ENCODE data around the gene NECAP2.
A peak's percentile ranks its signal among the peaks of the same experiment; 100 is the strongest.
"Not testable (repeated sequence)": the region's sequence is repeated elsewhere in the genome, so short reads cannot be mapped to it uniquely, and the experiment has no call there.

Gene NECAP2

GRCh38 chr1:16461681-16462080 is 21.2 kb downstream of the NECAP2 start:
- DNase-seq, result no peak

GRCh38 chr1:16462773-16463330 is 22.3 kb downstream of the NECAP2 start:
- no peak for DNase-seq

GRCh38 chr1:16464917-16465625 is 24.5 kb downstream of the NECAP2 start:
- no peak for DNase-seq

DNA sequence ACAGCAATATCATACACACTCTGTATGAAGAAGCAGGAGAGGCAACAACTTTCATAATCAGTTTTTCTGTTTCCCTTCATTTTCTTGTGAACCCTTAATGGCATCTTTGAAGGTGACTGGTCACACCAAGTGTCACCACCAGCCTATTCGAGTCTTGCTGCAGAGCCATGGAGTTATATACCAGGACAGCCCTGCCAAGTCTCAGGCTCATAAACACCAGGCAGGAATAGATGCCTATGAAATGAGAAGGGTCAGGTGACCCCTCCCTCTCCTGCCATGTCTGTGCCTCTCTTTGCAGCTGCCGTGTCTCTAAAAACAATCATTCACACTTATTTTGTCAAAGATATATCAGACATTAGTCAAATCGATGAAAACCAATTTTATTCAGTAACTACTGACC is 28.0 kb downstream of the NECAP2 start:
- no peak for DNase-seq

- no peak for DNase-seq
Observed at GRCh38 chr1:16474166-16474800, 33.8 kb downstream of the NECAP2 start.

GRCh38 chr1:16474891-16475290 is 34.4 kb downstream of the NECAP2 start:
- peak; percentile 43 for DNase-seq

GRCh38 chr1:16475771-16476770 is 35.5 kb downstream of the NECAP2 start:
- not testable (repeated sequence) for DNase-seq

DNA sequence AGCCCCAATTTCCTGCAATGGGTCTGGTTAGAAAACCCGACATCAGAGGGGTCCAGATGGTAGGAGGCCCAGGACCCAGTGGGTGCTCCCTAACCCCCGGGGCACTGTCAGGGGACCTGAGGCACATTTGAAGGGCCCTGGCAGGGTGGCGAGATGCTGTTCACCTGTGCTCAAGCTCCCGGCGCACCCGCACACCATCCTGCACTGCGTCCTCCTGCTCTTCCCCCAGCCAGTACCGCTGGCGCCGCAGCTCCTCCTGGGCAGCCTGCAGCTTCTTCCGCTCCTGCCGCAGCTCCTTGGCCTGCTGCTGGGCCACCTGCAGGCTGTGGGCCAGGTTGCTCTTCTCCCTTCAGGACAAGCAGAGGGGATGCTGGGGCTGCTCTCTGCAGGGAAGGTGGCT is 37.6 kb downstream of the NECAP2 start:
- DNase-seq, result no peak

DNA sequence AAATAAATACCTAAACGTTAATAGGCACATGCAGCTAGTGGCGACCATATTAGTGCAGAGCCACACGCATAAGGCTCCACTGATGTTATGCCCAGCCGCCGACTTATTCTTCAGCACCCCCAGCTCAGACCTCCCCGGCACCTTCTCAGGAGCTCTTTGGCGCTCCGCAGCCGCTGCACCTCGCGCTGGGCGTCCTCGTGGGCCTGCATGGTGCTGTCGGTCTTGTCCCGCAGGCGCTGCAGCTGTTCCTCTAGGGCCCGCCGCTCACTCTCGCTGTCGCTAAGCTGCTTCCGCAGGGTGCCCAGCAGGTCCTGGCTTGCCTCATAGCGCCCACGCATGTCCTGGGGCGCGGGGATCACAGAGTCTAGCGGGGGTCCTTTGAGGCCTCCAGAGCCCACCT is 42.6 kb downstream of the NECAP2 start:
- not testable (repeated sequence) for DNase-seq

- DNase-seq, result not testable (repeated sequence)
Observed at GRCh38 chr1:16483639-16484500, 43.3 kb downstream of the NECAP2 start.

- no peak for DNase-seq
Observed at GRCh38 chr1:16484501-16484835, 43.9 kb downstream of the NECAP2 start.

GRCh38 chr1:16484931-16485330 is 44.4 kb downstream of the NECAP2 start:
- no peak for DNase-seq

GRCh38 chr1:16486316-16486715 is 45.8 kb downstream of the NECAP2 start:
- not testable (repeated sequence) for DNase-seq

DNA sequence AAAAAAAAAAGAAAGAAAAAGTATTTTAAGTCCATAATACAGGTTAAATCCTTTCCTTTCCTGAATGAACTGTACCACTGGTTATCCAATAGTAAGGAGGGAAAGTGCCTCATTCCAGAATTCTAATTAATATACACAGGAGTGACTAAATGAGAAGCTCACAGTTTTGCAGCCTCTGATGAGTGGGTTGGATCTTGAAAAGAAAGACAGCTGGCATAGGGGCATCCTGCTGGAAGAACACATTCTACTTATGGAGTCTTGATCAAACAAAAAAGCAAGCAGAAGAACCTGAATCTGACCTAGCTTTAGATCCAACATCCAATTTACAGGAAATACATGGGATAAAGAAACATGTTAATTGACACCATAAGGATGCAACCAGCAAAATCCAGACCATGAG is 46.5 kb downstream of the NECAP2 start:
- not testable (repeated sequence) for DNase-seq

GRCh38 chr1:16489195-16489880 is 48.8 kb downstream of the NECAP2 start:
- DNase-seq, result not testable (repeated sequence)

- no peak for DNase-seq
Observed at GRCh38 chr1:16491056-16491675, 50.6 kb downstream of the NECAP2 start.

DNA sequence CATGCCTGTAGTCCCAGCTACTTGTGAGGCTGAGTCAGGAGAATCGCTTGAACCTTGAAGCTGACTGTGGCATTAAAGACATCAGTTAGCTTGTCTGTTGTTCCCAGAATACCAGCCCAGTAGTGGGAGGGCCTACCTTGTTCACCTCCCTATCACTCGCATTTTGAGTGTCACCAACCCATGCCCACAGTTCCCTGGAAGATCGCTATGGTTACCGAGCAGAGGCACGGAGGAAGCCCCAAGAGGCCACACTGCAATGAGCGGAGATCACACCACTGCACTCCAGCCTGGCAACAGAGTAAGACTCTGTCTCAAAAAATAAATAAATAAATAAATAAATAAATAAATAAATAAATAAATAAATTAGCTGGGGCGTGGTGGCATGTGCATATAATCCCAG is 52.4 kb downstream of the NECAP2 start:
- DNase-seq, result not testable (repeated sequence)

- DNase-seq, result not testable (repeated sequence)
Observed at GRCh38 chr1:16493731-16494130, 53.2 kb downstream of the NECAP2 start.

GRCh38 chr1:16497474-16497904 is 57.0 kb downstream of the NECAP2 start:
- DNase-seq, result peak; percentile 59

GRCh38 chr1:16498047-16498446 is 57.5 kb downstream of the NECAP2 start:
- DNase-seq, result not testable (repeated sequence)

All from hematopoietic multipotent progenitor cell treated with erythropoietin and hydrocortisone succinate and interleukin-3 and kit ligand, for 4 days (in vitro differentiated cells).